Epidermal melanocyte (primary cell): ENCODE data around the gene SDK1.
"Not testable (repeated sequence)": the region's sequence is repeated elsewhere in the genome, so short reads cannot be mapped to it uniquely, and the experiment has no call there.

Experiments used
- DNase-seq: peaks from one replicate; pipeline ENCODE4 v3.0.0; 2011; ENCODE audit warnings: low spot score; ENCODE audit not compliant: insufficient read length

The SDK1 gene

GRCh38 chr7:4094158-4094557 lies 793.1 kb downstream of the SDK1 start:
- not testable (repeated sequence) for DNase-seq

- DNase-seq = no peak
Measured at GRCh38 chr7:4097001-4097609, 796.1 kb downstream of the SDK1 start.

- DNase-seq = no peak
Measured at GRCh38 chr7:4098169-4098568, 797.1 kb downstream of the SDK1 start.

GRCh38 chr7:4099651-4100050 lies 798.6 kb downstream of the SDK1 start:
- DNase-seq = no peak

GRCh38 chr7:4100148-4100547 lies 799.1 kb downstream of the SDK1 start:
- DNase-seq = no peak

GRCh38 chr7:4100691-4101090 lies 799.6 kb downstream of the SDK1 start:
- no peak for DNase-seq

- DNase-seq = no peak
Measured at GRCh38 chr7:4102231-4102841, 801.3 kb downstream of the SDK1 start.

- no peak for DNase-seq
Measured at GRCh38 chr7:4103352-4104091, 802.5 kb downstream of the SDK1 start.

- DNase-seq = no peak
Measured at GRCh38 chr7:4107839-4108238, 806.8 kb downstream of the SDK1 start.

GRCh38 chr7:4108951-4109350 lies 807.9 kb downstream of the SDK1 start:
- no peak for DNase-seq

GRCh38 chr7:4109481-4110110 lies 808.5 kb downstream of the SDK1 start:
- no peak for DNase-seq

GRCh38 chr7:4110438-4110837 lies 809.4 kb downstream of the SDK1 start:
- no peak for DNase-seq

- DNase-seq = no peak
Measured at GRCh38 chr7:4111166-4111565, 810.1 kb downstream of the SDK1 start.

GRCh38 chr7:4113271-4113670 lies 812.2 kb downstream of the SDK1 start:
- DNase-seq = no peak

GRCh38 chr7:4113976-4114375 lies 812.9 kb downstream of the SDK1 start:
- DNase-seq = no peak

- no peak for DNase-seq
Measured at GRCh38 chr7:4115442-4115841, 814.4 kb downstream of the SDK1 start.

- no peak for DNase-seq
Measured at GRCh38 chr7:4115941-4116610, 815.0 kb downstream of the SDK1 start.

GRCh38 chr7:4119848-4120247 lies 818.8 kb downstream of the SDK1 start:
- no peak for DNase-seq

- DNase-seq = no peak
Measured at GRCh38 chr7:4123346-4123745, 822.3 kb downstream of the SDK1 start.

- no peak for DNase-seq
Measured at GRCh38 chr7:4123823-4124222, 822.8 kb downstream of the SDK1 start.

GRCh38 chr7:4124556-4125477 lies 823.8 kb downstream of the SDK1 start:
- DNase-seq = no peak
